Right lobe of liver (tissue), 4 donors: ENCODE results near the gene FUBP3.

Source experiments
- CTCF ChIP-seq, 4 donors: fragments of 200-600 bp in 3 of 4; fragments of 450-650 bp in 1 of 4; IDR thresholded peaks; one replicate each; pipeline versions ENCODE4 v1.5.1 to v1.8.0; 2016 to 2022; ENCODE audit warnings: antibody characterized with exemption in 4 of 4, mild to moderate bottlenecking in 2 of 4
- POLR2A ChIP-seq: fragments of 450-650 bp; IDR thresholded peaks from one replicate; pipeline ENCODE4 v1.6.1; 2017; ENCODE audit warnings: antibody characterized with exemption, mild to moderate bottlenecking
- donor health status: DM: no; HTN: no; CAD: no.
- donor health status: DM: no; HTN: no; CAD: no.
- donor health status: DM: no; HTN: yes; CAD: no.

- TF ChIP-seq POLR2A (no peak), CTCF (IDR thresholded peaks at IDR 0.05) (no peak)
These were observed 47.7 kb upstream of the FUBP3 start for GRCh38 chr9:130531670-130532069.
